Measurements from ENCODE around the gene RPS6KA2.
"Not testable (repeated sequence)": the region's sequence is repeated elsewhere in the genome, so short reads cannot be mapped to it uniquely, and the experiment has no call there.

RPS6KA2 gene

GRCh38 chr6:166541876-166542579 is 85.0 kb downstream of the RPS6KA2 start:
- H3K4me3 ChIP-seq (ENCODE audit: low read depth, low read length): peak overlapping the region; percentile 58
- TF ChIP-seq CTCF (IDR thresholded peaks at IDR 0.05; ENCODE audit: low read depth, low read length, missing control alignments): no peak
- peak; percentile 27 for DNase-seq (ENCODE audit: low read depth)

- DNase-seq (ENCODE audit: low read depth): no peak
- no peak for TF ChIP-seq CTCF (IDR thresholded peaks at IDR 0.05; ENCODE audit: low read depth, low read length, missing control alignments)
- H3K4me3 ChIP-seq (ENCODE audit: low read depth, low read length): peak overlapping the region; percentile 58
These were observed 85.7 kb downstream of the RPS6KA2 start for GRCh38 chr6:166541366-166541765.

- no peak for TF ChIP-seq CTCF (IDR thresholded peaks at IDR 0.05; ENCODE audit: low read depth, low read length, missing control alignments)
- peak overlapping the region; percentile 58 for H3K4me3 ChIP-seq (ENCODE audit: low read depth, low read length)
- peak; percentile 90 for DNase-seq (ENCODE audit: low read depth)
These were observed 86.3 kb downstream of the RPS6KA2 start for GRCh38 chr6:166540631-166541331.

- no peak overlapping the region for H3K4me3 ChIP-seq (ENCODE audit: low read depth, low read length)
- TF ChIP-seq CTCF (IDR thresholded peaks at IDR 0.05; ENCODE audit: low read depth, low read length, missing control alignments): no peak
- no peak for DNase-seq (ENCODE audit: low read depth)
These were observed 87.5 kb downstream of the RPS6KA2 start for GRCh38 chr6:166539543-166539942.

- H3K4me3 ChIP-seq (ENCODE audit: low read depth, low read length); DNase-seq (ENCODE audit: low read depth): not testable (repeated sequence)
These were observed 88.1 kb downstream of the RPS6KA2 start for GRCh38 chr6:166539011-166539385.

- no peak for TF ChIP-seq CTCF (IDR thresholded peaks at IDR 0.05; ENCODE audit: low read depth, low read length, missing control alignments)
- H3K4me3 ChIP-seq (ENCODE audit: low read depth, low read length): no peak overlapping the region
These were observed 88.6 kb downstream of the RPS6KA2 start for GRCh38 chr6:166538297-166539010.

GRCh38 chr6:166534658-166535406 is 92.2 kb downstream of the RPS6KA2 start:
- DNase-seq (ENCODE audit: low read depth): no peak
- TF ChIP-seq CTCF (IDR thresholded peaks at IDR 0.05; ENCODE audit: low read depth, low read length, missing control alignments): no peak
- H3K4me3 ChIP-seq (ENCODE audit: low read depth, low read length): no peak overlapping the region

More at GRCh38 chr6:166538297-166539010, 88.6 kb downstream of the RPS6KA2 start:
- DNase-seq (ENCODE audit: low read depth): no peak

All from GM12864 (cell line).